ENCODE results near the gene ARHGAP15. TPM values are rescaled to one million over a fixed set of nuclear protein-coding genes. Genes with fewer than 3 reads are reported as not detected.

The ARHGAP15 gene
- total and polyA plus RNA-seq, 4 donors: 3.8 to 17.9 (median 13.2) TPM

DNA sequence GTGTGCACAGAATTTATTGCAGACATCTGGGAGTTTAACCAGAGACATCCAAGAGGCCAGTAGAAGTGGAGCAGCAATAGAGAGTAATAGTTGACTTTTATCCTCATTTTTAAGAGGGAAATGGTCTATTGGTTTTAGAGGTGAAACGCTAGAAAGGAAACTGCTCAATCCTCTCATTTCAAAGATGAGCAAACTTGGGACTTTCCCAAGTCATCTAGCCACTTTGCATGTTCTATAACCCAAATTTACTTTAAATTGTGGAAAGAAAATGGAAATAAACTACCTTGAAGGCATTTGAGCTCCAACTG, 601.7 kb downstream of the ARHGAP15 start:
- no peaks in the 10 kb centered on the region for H3K9me3 ChIP-seq (ENCODE audit: control insufficient read depth in 4 of 4, low read length in 3 of 4)
- no peak overlapping the region for H3K9ac ChIP-seq (ENCODE audit: low read depth in 1 of 2, low read length in 2 of 2)
- no peaks in the 10 kb centered on the region for H3K27me3 ChIP-seq (ENCODE audit: control insufficient read depth in 4 of 4, insufficient read depth in 4 of 4, low read length in 3 of 4)
- H3K36me3 ChIP-seq (ENCODE audit: control insufficient read depth in 4 of 4, insufficient read depth in 3 of 4, low read depth in 1 of 4, low read length in 3 of 4): no peaks in the 10 kb centered on the region
- no peak overlapping the region for H3K4me3 ChIP-seq (ENCODE audit: low read depth in 1 of 3, low read length in 3 of 3)
- no peak overlapping the region for H3K27ac ChIP-seq (ENCODE audit: low read depth in 1 of 2, low read length in 2 of 2)
- 71% methylated on average over 1 of the region's 1 CpG for WGBS
- DNase-seq (ENCODE audit: low spot score): no peak
- TF ChIP-seq YY1 (IDR thresholded peaks at IDR 0.05): no peak
- TF ChIP-seq, protein P1, sequence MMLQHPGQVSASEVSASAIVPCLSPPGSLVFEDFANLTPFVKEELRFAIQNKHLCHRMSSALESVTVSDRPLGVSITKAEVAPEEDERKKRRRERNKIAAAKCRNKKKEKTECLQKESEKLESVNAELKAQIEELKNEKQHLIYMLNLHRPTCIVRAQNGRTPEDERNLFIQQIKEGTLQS (IDR thresholded peaks at IDR 0.05): no peak
- no peak for TF ChIP-seq RXRA (IDR thresholded peaks at IDR 0.05)
- TF ChIP-seq, protein P2, sequence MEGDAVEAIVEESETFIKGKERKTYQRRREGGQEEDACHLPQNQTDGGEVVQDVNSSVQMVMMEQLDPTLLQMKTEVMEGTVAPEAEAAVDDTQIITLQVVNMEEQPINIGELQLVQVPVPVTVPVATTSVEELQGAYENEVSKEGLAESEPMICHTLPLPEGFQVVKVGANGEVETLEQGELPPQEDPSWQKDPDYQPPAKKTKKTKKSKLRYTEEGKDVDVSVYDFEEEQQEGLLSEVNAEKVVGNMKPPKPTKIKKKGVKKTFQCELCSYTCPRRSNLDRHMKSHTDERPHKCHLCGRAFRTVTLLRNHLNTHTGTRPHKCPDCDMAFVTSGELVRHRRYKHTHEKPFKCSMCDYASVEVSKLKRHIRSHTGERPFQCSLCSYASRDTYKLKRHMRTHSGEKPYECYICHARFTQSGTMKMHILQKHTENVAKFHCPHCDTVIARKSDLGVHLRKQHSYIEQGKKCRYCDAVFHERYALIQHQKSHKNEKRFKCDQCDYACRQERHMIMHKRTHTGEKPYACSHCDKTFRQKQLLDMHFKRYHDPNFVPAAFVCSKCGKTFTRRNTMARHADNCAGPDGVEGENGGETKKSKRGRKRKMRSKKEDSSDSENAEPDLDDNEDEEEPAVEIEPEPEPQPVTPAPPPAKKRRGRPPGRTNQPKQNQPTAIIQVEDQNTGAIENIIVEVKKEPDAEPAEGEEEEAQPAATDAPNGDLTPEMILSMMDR (IDR thresholded peaks at IDR 0.05; ENCODE audit: low read depth, low read length, missing input control): no peak
- TF ChIP-seq, protein P3, sequence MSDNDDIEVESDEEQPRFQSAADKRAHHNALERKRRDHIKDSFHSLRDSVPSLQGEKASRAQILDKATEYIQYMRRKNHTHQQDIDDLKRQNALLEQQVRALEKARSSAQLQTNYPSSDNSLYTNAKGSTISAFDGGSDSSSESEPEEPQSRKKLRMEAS (IDR thresholded peaks at IDR 0.05): no peak
- no peak for TF ChIP-seq SP1 (IDR thresholded peaks at IDR 0.05)
- no peak for TF ChIP-seq GABPA (IDR thresholded peaks at IDR 0.05 in 1 of 2, conservative IDR thresholded peaks at IDR 0.05 in 1 of 2)
- no peak for TF ChIP-seq RAD21 (IDR thresholded peaks at IDR 0.05)
- TF ChIP-seq, protein P4, sequence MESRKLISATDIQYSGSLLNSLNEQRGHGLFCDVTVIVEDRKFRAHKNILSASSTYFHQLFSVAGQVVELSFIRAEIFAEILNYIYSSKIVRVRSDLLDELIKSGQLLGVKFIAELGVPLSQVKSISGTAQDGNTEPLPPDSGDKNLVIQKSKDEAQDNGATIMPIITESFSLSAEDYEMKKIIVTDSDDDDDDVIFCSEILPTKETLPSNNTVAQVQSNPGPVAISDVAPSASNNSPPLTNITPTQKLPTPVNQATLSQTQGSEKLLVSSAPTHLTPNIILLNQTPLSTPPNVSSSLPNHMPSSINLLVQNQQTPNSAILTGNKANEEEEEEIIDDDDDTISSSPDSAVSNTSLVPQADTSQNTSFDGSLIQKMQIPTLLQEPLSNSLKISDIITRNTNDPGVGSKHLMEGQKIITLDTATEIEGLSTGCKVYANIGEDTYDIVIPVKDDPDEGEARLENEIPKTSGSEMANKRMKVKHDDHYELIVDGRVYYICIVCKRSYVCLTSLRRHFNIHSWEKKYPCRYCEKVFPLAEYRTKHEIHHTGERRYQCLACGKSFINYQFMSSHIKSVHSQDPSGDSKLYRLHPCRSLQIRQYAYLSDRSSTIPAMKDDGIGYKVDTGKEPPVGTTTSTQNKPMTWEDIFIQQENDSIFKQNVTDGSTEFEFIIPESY (IDR thresholded peaks at IDR 0.05): no peak
- TF ChIP-seq FOXA1 (IDR thresholded peaks at IDR 0.05): no peak
- TF ChIP-seq FOXA2 (IDR thresholded peaks at IDR 0.05): no peak
- no peak for TF ChIP-seq NR2F2 (IDR thresholded peaks at IDR 0.05)
- TF ChIP-seq HNF4G (IDR thresholded peaks at IDR 0.05): no peak
- no peaks in the 10 kb centered on the region for H3K4me1 ChIP-seq (ENCODE audit: control insufficient read depth in 4 of 4, insufficient read depth in 4 of 4, low read length in 3 of 4)

DNA sequence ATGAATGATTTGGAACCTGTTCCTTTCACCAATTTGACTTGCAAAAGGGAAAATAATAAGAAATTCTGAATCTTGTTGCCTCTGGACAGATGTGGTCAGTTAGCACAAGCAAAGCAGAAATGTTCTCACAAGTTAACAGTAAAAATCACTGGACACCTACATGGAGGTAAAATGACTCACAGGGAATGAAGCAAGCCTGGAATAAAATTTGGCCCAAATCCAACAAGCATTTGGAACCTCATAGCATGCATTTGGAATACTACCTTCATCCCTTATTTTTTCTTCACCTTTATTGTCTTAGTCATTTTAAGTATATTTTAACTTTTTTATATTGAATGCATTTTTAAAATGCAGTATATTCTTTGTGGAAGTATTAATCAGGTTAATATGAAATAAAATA, 602.9 kb downstream of the ARHGAP15 start:
- TF ChIP-seq YY1 (IDR thresholded peaks at IDR 0.05) (no peak), RAD21 (IDR thresholded peaks at IDR 0.05) (no peak), RXRA (IDR thresholded peaks at IDR 0.05) (no peak), GABPA (IDR thresholded peaks at IDR 0.05 in 1 of 2, conservative IDR thresholded peaks at IDR 0.05 in 1 of 2) (no peak), NR2F2 (IDR thresholded peaks at IDR 0.05) (no peak), FOXA1 (IDR thresholded peaks at IDR 0.05) (no peak), HNF4A (conservative IDR thresholded peaks at IDR 0.05) (no peak), EGR1 (IDR thresholded peaks at IDR 0.05; ENCODE audit: low read depth in 2 of 2) (no peak), FOXA2 (IDR thresholded peaks at IDR 0.05) (no peak), TAF1 (conservative IDR thresholded peaks at IDR 0.05) (no peak), HNF4G (IDR thresholded peaks at IDR 0.05) (no peak)
- TF ChIP-seq, protein P1 (IDR thresholded peaks at IDR 0.05): no peak
- TF ChIP-seq, protein P5, sequence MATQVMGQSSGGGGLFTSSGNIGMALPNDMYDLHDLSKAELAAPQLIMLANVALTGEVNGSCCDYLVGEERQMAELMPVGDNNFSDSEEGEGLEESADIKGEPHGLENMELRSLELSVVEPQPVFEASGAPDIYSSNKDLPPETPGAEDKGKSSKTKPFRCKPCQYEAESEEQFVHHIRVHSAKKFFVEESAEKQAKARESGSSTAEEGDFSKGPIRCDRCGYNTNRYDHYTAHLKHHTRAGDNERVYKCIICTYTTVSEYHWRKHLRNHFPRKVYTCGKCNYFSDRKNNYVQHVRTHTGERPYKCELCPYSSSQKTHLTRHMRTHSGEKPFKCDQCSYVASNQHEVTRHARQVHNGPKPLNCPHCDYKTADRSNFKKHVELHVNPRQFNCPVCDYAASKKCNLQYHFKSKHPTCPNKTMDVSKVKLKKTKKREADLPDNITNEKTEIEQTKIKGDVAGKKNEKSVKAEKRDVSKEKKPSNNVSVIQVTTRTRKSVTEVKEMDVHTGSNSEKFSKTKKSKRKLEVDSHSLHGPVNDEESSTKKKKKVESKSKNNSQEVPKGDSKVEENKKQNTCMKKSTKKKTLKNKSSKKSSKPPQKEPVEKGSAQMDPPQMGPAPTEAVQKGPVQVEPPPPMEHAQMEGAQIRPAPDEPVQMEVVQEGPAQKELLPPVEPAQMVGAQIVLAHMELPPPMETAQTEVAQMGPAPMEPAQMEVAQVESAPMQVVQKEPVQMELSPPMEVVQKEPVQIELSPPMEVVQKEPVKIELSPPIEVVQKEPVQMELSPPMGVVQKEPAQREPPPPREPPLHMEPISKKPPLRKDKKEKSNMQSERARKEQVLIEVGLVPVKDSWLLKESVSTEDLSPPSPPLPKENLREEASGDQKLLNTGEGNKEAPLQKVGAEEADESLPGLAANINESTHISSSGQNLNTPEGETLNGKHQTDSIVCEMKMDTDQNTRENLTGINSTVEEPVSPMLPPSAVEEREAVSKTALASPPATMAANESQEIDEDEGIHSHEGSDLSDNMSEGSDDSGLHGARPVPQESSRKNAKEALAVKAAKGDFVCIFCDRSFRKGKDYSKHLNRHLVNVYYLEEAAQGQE (IDR thresholded peaks at IDR 0.05): no peak
- TF ChIP-seq, protein P2 (IDR thresholded peaks at IDR 0.05; ENCODE audit: low read depth, low read length, missing input control): no peak
- TF ChIP-seq, protein P4 (IDR thresholded peaks at IDR 0.05): no peak
- TF ChIP-seq, protein P3 (IDR thresholded peaks at IDR 0.05): no peak
- no peaks in the 10 kb centered on the region for H3K27me3 ChIP-seq (ENCODE audit: control insufficient read depth in 4 of 4, insufficient read depth in 4 of 4, low read length in 3 of 4)
- H3K9ac ChIP-seq (ENCODE audit: low read depth in 1 of 2, low read length in 2 of 2): no peak overlapping the region
- no peaks in the 10 kb centered on the region for H3K4me1 ChIP-seq (ENCODE audit: control insufficient read depth in 4 of 4, insufficient read depth in 4 of 4, low read length in 3 of 4)
- no peak overlapping the region for H3K27ac ChIP-seq (ENCODE audit: low read depth in 1 of 2, low read length in 2 of 2)
- no peaks in the 10 kb centered on the region for H3K36me3 ChIP-seq (ENCODE audit: control insufficient read depth in 4 of 4, insufficient read depth in 3 of 4, low read depth in 1 of 4, low read length in 3 of 4)
- no peak for DNase-seq (ENCODE audit: low spot score)
- no peak overlapping the region for H3K4me3 ChIP-seq (ENCODE audit: low read depth in 1 of 3, low read length in 3 of 3)
- no peaks in the 10 kb centered on the region for H3K9me3 ChIP-seq (ENCODE audit: control insufficient read depth in 4 of 4, low read length in 3 of 4)

Measured in liver (tissue), 9 donors.